Neural cell (in vitro differentiated cells): ENCODE measurements around the gene GMEB2. TPM values are rescaled to one million over a fixed set of nuclear protein-coding genes. Genes with fewer than 3 reads are reported as not detected.

Experiments
- H2AFZ ChIP-seq: fragments of 200-600, 300-800 bp; sonication (generic), shearing (Covaris generic); 2 replicates; pipeline ENCODE4 v1.6.0; 2014; ENCODE audit warnings: low read depth, mild to moderate bottlenecking, antibody characterized with exemption, low read length, moderate library complexity
- H3F3A ChIP-seq: fragments of 200-600 bp; shearing (Covaris generic); 2 replicates; pipeline ENCODE4 v1.6.1; 2016; ENCODE audit warnings: mild to moderate bottlenecking, moderate library complexity, mixed read lengths, antibody characterized with exemption, low read length; ENCODE audit not compliant: insufficient read depth, poor library complexity, severe bottlenecking
- H3K27ac ChIP-seq: fragments of 200-600, 300-800 bp; sonication (generic), shearing (Covaris generic); 2 replicates; pipeline ENCODE4 v1.5.1; 2014; ENCODE audit warnings: mild to moderate bottlenecking, low read length, moderate library complexity
- H3K27me3 ChIP-seq: fragments of 300-800, 200-600 bp; sonication (generic), shearing (Covaris generic); 2 replicates; pipeline ENCODE4 v1.6.0; 2014; ENCODE audit warnings: mild to moderate bottlenecking, low read depth, low read length, moderate library complexity; ENCODE audit not compliant: insufficient read depth
- H3K36me3 ChIP-seq: fragments of 300-800, 200-600 bp; sonication (generic), shearing (Covaris generic); 2 replicates; pipeline ENCODE4 v1.5.1; 2014; ENCODE audit warnings: mild to moderate bottlenecking, antibody characterized with exemption, low read length, moderate library complexity; ENCODE audit not compliant: insufficient read depth
- H3K4me2 ChIP-seq: fragments of 300-800, 200-600 bp; sonication (generic), shearing (Covaris generic); 2 replicates; pipeline ENCODE4 v1.6.0; 2014; ENCODE audit warnings: mild to moderate bottlenecking, low read length
- H3K4me3 ChIP-seq: fragments of 300-800, 200-600 bp; sonication (generic), shearing (Covaris generic); 2 replicates; pipeline ENCODE4 v1.5.1; 2014; ENCODE audit warnings: mild to moderate bottlenecking, low read length, moderate library complexity
- H3K79me2 ChIP-seq: fragments of 200-600 bp; shearing (Covaris generic); replicated peaks from 2 replicates; pipeline ENCODE4 v1.6.0; 2014; ENCODE audit warnings: mild to moderate bottlenecking, low read length, moderate library complexity; ENCODE audit not compliant: insufficient read depth
- H3K9ac ChIP-seq: fragments of 300-800, 200-600 bp; sonication (generic), shearing (Covaris generic); 2 replicates; pipeline ENCODE4 v1.6.1; 2016; ENCODE audit warnings: mild to moderate bottlenecking, low read length, mixed read lengths
- H3K9me2 ChIP-seq: fragments of 200-600 bp; shearing (Covaris generic); 2 replicates; pipeline ENCODE4 v1.6.1; 2016; ENCODE audit warnings: mild to moderate bottlenecking, low read length, mixed read lengths; ENCODE audit not compliant: insufficient read depth
- H3K9me3 ChIP-seq: fragments of 200-600, 300-800 bp; sonication (generic), shearing (Covaris generic); 2 replicates; pipeline ENCODE4 v1.6.1; 2016; ENCODE audit warnings: mild to moderate bottlenecking, mixed run types, low read length, moderate library complexity, mixed read lengths
- H4K20me1 ChIP-seq: fragments of 200-600 bp; shearing (Covaris generic); 2 replicates; pipeline ENCODE4 v1.6.1; 2016; ENCODE audit warnings: mild to moderate bottlenecking, mixed run types; ENCODE audit not compliant: insufficient read depth
- CTCF ChIP-seq: fragments of 450-650 bp; IDR thresholded peaks from 2 replicates; pipeline ENCODE4 v1.5.1; 2014; ENCODE audit warnings: antibody characterized with exemption, mild to moderate bottlenecking, moderate library complexity; ENCODE audit not compliant: poor library complexity, severe bottlenecking
- EP300 ChIP-seq: fragments of 450-650 bp; conservative IDR thresholded peaks from 2 replicates; pipeline ENCODE4 v1.6.1; 2014; ENCODE audit warnings: antibody characterized with exemption, mild to moderate bottlenecking, moderate library complexity; ENCODE audit not compliant: poor library complexity, severe bottlenecking
- EZH2 ChIP-seq: fragments of 200-600, 300-800 bp; shearing (Covaris generic), sonication (generic); IDR thresholded peaks from 2 replicates; pipeline ENCODE4 v1.6.1; 2014; ENCODE audit warnings: antibody characterized with exemption, low read length, borderline replicate concordance, mild to moderate bottlenecking; ENCODE audit not compliant: insufficient read depth, poor library complexity, severe bottlenecking
- MXI1 ChIP-seq: fragments of 450-650 bp; conservative IDR thresholded peaks from 2 replicates; pipeline ENCODE4 v1.6.1; 2014; ENCODE audit warnings: antibody characterized with exemption, mild to moderate bottlenecking; ENCODE audit not compliant: poor library complexity, severe bottlenecking
- POLR2AphosphoS5 ChIP-seq: IDR thresholded peaks from 2 replicates; pipeline ENCODE4 v1.6.1; 2012
- RAD21 ChIP-seq: fragments of 450-650 bp; conservative IDR thresholded peaks from 2 replicates; pipeline ENCODE4 v1.6.1; 2014; ENCODE audit warnings: antibody characterized with exemption, mild to moderate bottlenecking, moderate library complexity
- REST ChIP-seq: IDR thresholded peaks from 2 replicates; pipeline ENCODE4 v1.6.1; 2012; ENCODE audit warnings: borderline replicate concordance
- SMC3 ChIP-seq: fragments of 450-650 bp; conservative IDR thresholded peaks from 2 replicates; pipeline ENCODE4 v1.6.1; 2014; ENCODE audit warnings: antibody characterized with exemption, mild to moderate bottlenecking, moderate library complexity; ENCODE audit not compliant: poor library complexity
- TAF1 ChIP-seq: IDR thresholded peaks from 2 replicates; pipeline ENCODE4 v1.6.1; 2012; ENCODE audit warnings: low read depth
- polyA plus RNA-seq: library from polyadenylated mRNA; depleted of rRNA; stranded (reverse); fragments of >200 nt; gene quantifications from 2 replicates; pipeline ENCODE4 v1.2.3, GENCODE V29; 2014

Gene GMEB2
- polyA plus RNA-seq, 1 donor from 2014 or later: 13.7 TPM

GRCh38 chr20:63560856-63561609, 65.9 kb downstream of the GMEB2 start:
- Histone ChIP-seq H3K36me3 (no peaks in the 10 kb centered on the region), H2AFZ (no peak overlapping the region), H3K4me3 (no peak overlapping the region), H3K4me2 (no peak overlapping the region), H3K27me3 (no peaks in the 10 kb centered on the region), H3K27ac (no peak overlapping the region), H3K9me3 (no peaks in the 10 kb centered on the region), H3F3A (no peaks in the 10 kb centered on the region), H4K20me1 (no peaks in the 10 kb centered on the region), H3K9me2 (no peaks in the 10 kb centered on the region), H3K9ac (no peak overlapping the region), H3K79me2 (no peaks in the 10 kb centered on the region)
- TF ChIP-seq SMC3: no peak
- TF ChIP-seq POLR2AphosphoS5: no peak
- TF ChIP-seq TAF1: no peak
- TF ChIP-seq EP300: no peak
- no peak for TF ChIP-seq CTCF
- no peak for TF ChIP-seq RAD21
- TF ChIP-seq EZH2: no peak
- no peak for TF ChIP-seq REST
- no peak for TF ChIP-seq MXI1

GRCh38 chr20:63560333-63560805, 66.5 kb downstream of the GMEB2 start:
- no peaks in the 10 kb centered on the region for H3K36me3 ChIP-seq
- H4K20me1 ChIP-seq: no peaks in the 10 kb centered on the region
- H3K4me3 ChIP-seq: no peak overlapping the region
- no peaks in the 10 kb centered on the region for H3K9me2 ChIP-seq
- no peaks in the 10 kb centered on the region for H3F3A ChIP-seq
- H3K27me3 ChIP-seq: no peaks in the 10 kb centered on the region
- no peak overlapping the region for H3K27ac ChIP-seq
- H3K9ac ChIP-seq: no peak overlapping the region
- TF ChIP-seq CTCF (no peak), POLR2AphosphoS5 (no peak), RAD21 (no peak), REST (no peak), SMC3 (no peak), EP300 (no peak), EZH2 (no peak), MXI1 (no peak), TAF1 (no peak)
- no peaks in the 10 kb centered on the region for H3K9me3 ChIP-seq
- no peak overlapping the region for H3K4me2 ChIP-seq
- H3K79me2 ChIP-seq: no peaks in the 10 kb centered on the region
- H2AFZ ChIP-seq: no peak overlapping the region
